ENCODE data around the gene GSC.
"Not testable (repeated sequence)": the region's sequence is repeated elsewhere in the genome, so short reads cannot be mapped to it uniquely, and the experiment has no call there.

GSC gene

DNA sequence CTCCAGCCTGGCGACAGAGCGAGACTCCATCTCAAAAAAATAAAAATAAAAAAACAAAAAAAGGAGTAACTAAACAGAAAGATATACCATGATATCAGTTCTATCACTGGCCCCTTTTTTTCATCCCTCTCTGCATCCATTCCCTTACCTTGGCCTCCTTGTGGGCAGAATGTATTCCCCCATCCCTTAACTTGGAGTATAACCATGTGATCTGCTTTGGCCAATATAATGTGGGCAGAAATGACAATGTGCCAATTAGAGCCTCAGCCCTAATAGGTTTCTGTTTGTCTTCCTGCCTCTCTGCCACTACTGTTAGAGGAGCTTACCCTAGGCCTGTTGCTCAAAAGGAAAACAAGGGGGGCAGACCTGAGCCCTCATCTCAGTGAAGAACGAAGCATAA is 23.8 kb downstream of the GSC start:
- no peak for DNase-seq (ENCODE audit: low read depth in 2 of 2)

- no peak for DNase-seq (ENCODE audit: low read depth in 2 of 2)
Measured at GRCh38 chr14:94738751-94739150, 31.2 kb downstream of the GSC start.

DNA sequence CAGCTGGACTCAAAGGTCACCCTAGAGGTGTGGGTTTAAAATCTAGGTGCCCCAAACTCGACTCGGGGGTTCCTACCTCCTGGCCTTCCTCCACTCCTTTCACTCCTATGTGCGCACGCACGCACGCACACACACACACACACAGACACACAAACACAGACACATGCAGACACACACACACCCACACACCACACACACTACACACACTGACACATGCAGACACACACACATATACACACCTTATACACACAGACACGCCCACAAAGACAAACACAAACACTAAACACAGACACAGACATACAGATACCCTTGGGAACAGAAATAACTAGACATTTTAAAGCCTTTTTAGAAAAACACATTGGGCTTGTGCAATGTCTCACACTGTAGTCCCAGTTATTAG is 31.8 kb downstream of the GSC start:
- DNase-seq (ENCODE audit: low read depth in 2 of 2) = no peak

- DNase-seq (ENCODE audit: low read depth in 2 of 2) = no peak
Measured at GRCh38 chr14:94728950-94729349, 41.0 kb downstream of the GSC start.

DNA sequence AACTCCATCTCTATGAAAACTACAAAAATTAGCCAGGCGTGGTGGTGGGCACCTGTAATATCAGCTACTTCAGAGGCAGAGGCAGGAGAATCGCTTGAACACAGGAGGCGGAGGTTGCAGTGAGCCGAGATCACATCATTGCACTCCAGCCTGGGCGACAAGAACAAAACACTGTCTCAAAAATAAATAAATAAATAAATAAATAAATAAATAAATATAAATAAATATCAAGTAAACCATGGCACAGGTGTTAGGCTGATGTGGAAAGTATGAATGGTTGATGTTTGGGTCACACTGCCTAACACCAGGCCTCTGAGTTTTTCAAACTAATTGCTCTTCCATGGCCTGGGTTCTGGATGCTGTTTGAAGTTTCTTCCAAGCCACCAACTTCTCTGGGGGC is 41.5 kb downstream of the GSC start:
- DNase-seq (ENCODE audit: low read depth in 2 of 2) = not testable (repeated sequence)

GRCh38 chr14:94726649-94727048 is 43.3 kb downstream of the GSC start:
- DNase-seq (ENCODE audit: low read depth in 2 of 2) = not testable (repeated sequence)

GRCh38 chr14:94724993-94725392 is 44.9 kb downstream of the GSC start:
- no peak for DNase-seq (ENCODE audit: low read depth in 2 of 2)

GRCh38 chr14:94722397-94722796 is 47.5 kb downstream of the GSC start:
- no peak for DNase-seq (ENCODE audit: low read depth in 2 of 2)
